ENCODE measurements around the gene WTAP. TPM values are rescaled to one million over a fixed set of nuclear protein-coding genes. Genes with fewer than 3 reads are reported as not detected.

The WTAP gene
- total and polyA plus RNA-seq, 10 donors: 71.6 to 149 (median 109) TPM

DNA sequence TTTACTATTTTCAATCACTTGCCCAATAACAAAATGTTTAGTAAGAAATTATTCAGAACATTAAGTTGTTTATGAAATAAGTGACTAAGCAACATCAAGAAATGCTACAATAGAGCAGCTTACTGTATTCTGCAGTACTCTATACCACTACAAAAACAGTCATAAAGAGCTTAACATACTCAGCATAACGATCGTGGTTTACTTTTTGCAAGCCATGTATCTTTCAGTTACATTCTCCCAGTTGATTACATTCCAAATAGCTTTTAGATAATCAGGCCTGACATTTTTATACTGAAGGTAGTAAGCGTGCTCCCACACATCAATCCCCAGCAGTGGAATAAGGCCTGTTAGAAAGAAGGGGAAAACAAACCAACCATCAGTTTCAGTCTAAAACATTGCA is 45.0 kb upstream of the WTAP start:
- no peak for DNase-seq
- WGBS, 5 donors: 68 to 88% (median 79%) methylated on average over 3 of the region's 3 CpGs
- Histone ChIP-seq H3K36me3 (peaks cover 0 to 100% (median 68%) of the 10 kb centered on the region in 6 donors), H3K4me1 (peaks cover 0 to 83% (median 26%) of the 10 kb centered on the region in 6 donors), H3K9me3 (no peaks in the 10 kb centered on the region), H3K27me3 (replicated peaks in 1 of 7) (no peaks in the 10 kb centered on the region), H3K4me3 (no peak overlapping the region), H3K27ac (peak overlapping the region in 1 of 8 donors; percentile 66)
- TF ChIP-seq POLR2A (IDR thresholded peaks at IDR 0.05) (no peak), POLR2AphosphoS5 (IDR thresholded peaks at IDR 0.05) (no peak)
- TF ChIP-seq, protein P1, sequence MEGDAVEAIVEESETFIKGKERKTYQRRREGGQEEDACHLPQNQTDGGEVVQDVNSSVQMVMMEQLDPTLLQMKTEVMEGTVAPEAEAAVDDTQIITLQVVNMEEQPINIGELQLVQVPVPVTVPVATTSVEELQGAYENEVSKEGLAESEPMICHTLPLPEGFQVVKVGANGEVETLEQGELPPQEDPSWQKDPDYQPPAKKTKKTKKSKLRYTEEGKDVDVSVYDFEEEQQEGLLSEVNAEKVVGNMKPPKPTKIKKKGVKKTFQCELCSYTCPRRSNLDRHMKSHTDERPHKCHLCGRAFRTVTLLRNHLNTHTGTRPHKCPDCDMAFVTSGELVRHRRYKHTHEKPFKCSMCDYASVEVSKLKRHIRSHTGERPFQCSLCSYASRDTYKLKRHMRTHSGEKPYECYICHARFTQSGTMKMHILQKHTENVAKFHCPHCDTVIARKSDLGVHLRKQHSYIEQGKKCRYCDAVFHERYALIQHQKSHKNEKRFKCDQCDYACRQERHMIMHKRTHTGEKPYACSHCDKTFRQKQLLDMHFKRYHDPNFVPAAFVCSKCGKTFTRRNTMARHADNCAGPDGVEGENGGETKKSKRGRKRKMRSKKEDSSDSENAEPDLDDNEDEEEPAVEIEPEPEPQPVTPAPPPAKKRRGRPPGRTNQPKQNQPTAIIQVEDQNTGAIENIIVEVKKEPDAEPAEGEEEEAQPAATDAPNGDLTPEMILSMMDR (IDR thresholded peaks at IDR 0.05 in 8 of 11, conservative IDR thresholded peaks at IDR 0.05 in 3 of 11): no peak
- intact Hi-C loops (cut with DNase I; ENCODE audit: low total_unique reads): no loop called here

DNA sequence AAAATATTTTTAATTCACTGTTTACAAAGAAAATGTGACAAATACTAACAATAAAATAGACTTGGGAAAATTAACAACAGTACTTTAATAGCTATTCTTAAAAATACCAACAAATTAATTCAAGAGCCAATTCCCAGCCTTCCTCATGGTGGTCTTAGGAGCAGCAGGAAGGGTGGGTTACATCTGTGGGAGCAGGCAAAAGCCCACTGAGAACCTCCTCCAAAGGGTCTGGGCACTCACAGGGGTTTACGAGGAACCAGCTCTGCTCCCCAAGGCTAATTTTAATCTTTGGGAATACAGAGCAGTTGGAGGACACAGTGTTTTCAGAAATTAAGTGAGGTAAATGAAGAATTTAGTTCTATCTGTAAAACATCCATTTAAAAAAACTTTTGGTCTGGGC is 44.5 kb upstream of the WTAP start:
- TF ChIP-seq POLR2A (IDR thresholded peaks at IDR 0.05) (no peak), POLR2AphosphoS5 (IDR thresholded peaks at IDR 0.05) (no peak)
- TF ChIP-seq, protein P1 (IDR thresholded peaks at IDR 0.05 in 8 of 11, conservative IDR thresholded peaks at IDR 0.05 in 3 of 11): no peak
- no peaks in the 10 kb centered on the region for H3K27me3 ChIP-seq (replicated peaks in 1 of 7)
- peaks cover 0 to 100% (median 71%) of the 10 kb centered on the region in 6 donors for H3K36me3 ChIP-seq
- 92 to 100% (median 95%) methylated on average over 1 of the region's 1 CpG for WGBS, 5 donors
- no peaks in the 10 kb centered on the region for H3K9me3 ChIP-seq
- intact Hi-C loops (cut with DNase I; ENCODE audit: low total_unique reads): no loop called here
- H3K4me3 ChIP-seq: peak overlapping the region in 1 of 8 donors; percentile 0
- H3K4me1 ChIP-seq: peaks cover 0 to 88% (median 27%) of the 10 kb centered on the region in 6 donors
- peak overlapping the region in 2 of 8 donors; percentile 36 to 66 for H3K27ac ChIP-seq
- DNase-seq: no peak

DNA sequence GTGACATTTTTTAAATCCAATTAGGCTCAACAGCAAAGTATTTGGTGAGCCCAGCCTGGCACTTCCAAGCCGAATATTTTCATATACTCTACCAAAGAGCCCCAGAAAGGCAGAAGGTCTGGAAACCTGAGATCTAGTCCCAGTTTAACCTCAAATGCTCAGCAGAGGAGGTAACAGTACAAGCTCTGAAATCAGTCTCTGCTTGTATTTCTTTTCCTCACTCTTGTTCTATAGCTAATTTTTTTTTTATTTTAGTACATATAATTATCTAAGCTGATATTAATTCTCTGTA is 43.3 kb upstream of the WTAP start:
- H3K27ac ChIP-seq: peak overlapping the region in 2 of 8 donors; percentile 36 to 66
- no peaks in the 10 kb centered on the region for H3K9me3 ChIP-seq
- H3K36me3 ChIP-seq: peaks cover 0 to 100% (median 67%) of the 10 kb centered on the region in 6 donors
- TF ChIP-seq POLR2AphosphoS5 (IDR thresholded peaks at IDR 0.05) (no peak), POLR2A (IDR thresholded peaks at IDR 0.05) (no peak)
- TF ChIP-seq, protein P1 (IDR thresholded peaks at IDR 0.05 in 8 of 11, conservative IDR thresholded peaks at IDR 0.05 in 3 of 11): no peak
- no peak overlapping the region for H3K4me3 ChIP-seq
- DNase-seq: no peak
- 95 to 100% (median 97%) methylated on average over 1 of the region's 1 CpG for WGBS, 5 donors
- intact Hi-C loops (cut with DNase I; ENCODE audit: low total_unique reads): no loop called here
- no peaks in the 10 kb centered on the region for H3K27me3 ChIP-seq (replicated peaks in 1 of 7)
- H3K4me1 ChIP-seq: peaks cover 3 to 95% (median 33%) of the 10 kb centered on the region in 6 donors

DNA sequence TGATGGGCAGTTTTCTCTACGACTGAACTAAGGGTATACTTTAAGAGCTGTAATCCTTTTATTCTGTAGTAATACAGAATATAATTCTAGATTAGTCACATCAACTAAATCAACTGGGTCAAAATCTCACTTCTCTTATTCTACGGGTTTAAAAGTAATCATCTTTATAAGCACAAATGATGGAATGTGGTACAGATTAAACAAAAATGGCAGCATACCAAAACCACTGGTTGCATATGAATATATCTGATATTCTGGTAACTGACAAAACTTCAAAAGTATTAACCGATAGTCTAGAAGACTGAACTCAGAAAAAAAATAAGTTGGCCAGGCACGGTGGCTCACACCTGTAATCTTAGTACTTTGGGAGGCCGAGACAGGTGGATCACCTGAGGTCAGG is 41.3 kb upstream of the WTAP start:
- H3K9me3 ChIP-seq: no peaks in the 10 kb centered on the region
- no peaks in the 10 kb centered on the region for H3K27me3 ChIP-seq (replicated peaks in 1 of 7)
- peaks cover 0 to 95% (median 64%) of the 10 kb centered on the region in 6 donors for H3K36me3 ChIP-seq
- WGBS, 5 donors: 67 to 91% (median 80%) methylated on average over 5 of the region's 5 CpGs
- TF ChIP-seq POLR2A (IDR thresholded peaks at IDR 0.05) (no peak), POLR2AphosphoS5 (IDR thresholded peaks at IDR 0.05) (no peak)
- TF ChIP-seq, protein P1 (IDR thresholded peaks at IDR 0.05 in 8 of 11, conservative IDR thresholded peaks at IDR 0.05 in 3 of 11): no peak
- peaks cover 15 to 95% (median 47%) of the 10 kb centered on the region in 6 donors for H3K4me1 ChIP-seq
- intact Hi-C loops (cut with DNase I; ENCODE audit: low total_unique reads): no loop called here
- no peak overlapping the region for H3K4me3 ChIP-seq
- no peak overlapping the region for H3K27ac ChIP-seq
- DNase-seq: no peak

Measured in spleen (tissue), 11 donors.